K562 treated with DMSO at 1 percent for 24 hours (cell line): ENCODE measurements around the gene FOSB. TPM values are rescaled to one million over a fixed set of nuclear protein-coding genes. Genes with fewer than 3 reads are reported as not detected.

ENCODE experiments used
- total RNA-seq: library from RNA; unstranded; fragments of 300-600 nt; gene quantifications from 2 replicates; pipeline ENCODE4 v1.2.3, GENCODE V29; 2022; ENCODE audit warnings: low read depth; ENCODE audit not compliant: insufficient read depth

The FOSB gene
- total RNA-seq: 1.3 and 1.4 TPM in 2 replicates

DNA sequence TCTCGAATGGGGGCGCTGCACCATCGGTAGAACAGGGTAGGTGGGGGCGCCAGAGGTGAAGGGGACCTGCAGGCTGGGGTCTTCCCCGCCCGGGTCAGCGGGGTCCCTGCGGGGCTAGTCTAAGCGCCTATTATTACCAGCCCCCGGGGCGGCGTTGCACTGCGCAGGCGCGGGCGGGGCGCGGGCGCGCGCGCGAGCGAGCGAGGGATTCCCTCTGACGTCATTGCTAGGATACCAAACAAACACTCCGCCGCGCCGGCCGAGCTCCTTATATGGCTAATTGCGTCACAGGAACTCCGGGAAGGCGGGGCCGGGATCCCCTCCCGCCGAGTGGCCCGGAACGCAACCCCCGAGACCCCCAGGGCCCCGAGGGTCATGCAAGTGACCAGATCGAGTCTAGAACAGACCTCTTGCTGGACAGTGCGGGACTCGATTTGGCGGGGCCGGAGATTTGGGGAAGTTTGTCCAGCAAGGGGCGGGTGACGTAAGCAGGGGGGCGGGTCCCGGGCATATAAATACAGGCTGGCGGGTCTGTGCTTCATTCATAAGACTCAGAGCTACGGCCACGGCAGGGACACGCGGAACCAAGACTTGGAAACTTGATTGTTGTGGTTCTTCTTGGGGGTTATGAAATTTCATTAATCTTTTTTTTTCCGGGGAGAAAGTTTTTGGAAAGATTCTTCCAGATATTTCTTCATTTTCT lies at the start of gene FOSB:
TSS of gene FOSB (plus strand) at position 541 of the 703 bp plus-strand sequence. CDS start 591 bp downstream, outside the sequence.

DNA sequence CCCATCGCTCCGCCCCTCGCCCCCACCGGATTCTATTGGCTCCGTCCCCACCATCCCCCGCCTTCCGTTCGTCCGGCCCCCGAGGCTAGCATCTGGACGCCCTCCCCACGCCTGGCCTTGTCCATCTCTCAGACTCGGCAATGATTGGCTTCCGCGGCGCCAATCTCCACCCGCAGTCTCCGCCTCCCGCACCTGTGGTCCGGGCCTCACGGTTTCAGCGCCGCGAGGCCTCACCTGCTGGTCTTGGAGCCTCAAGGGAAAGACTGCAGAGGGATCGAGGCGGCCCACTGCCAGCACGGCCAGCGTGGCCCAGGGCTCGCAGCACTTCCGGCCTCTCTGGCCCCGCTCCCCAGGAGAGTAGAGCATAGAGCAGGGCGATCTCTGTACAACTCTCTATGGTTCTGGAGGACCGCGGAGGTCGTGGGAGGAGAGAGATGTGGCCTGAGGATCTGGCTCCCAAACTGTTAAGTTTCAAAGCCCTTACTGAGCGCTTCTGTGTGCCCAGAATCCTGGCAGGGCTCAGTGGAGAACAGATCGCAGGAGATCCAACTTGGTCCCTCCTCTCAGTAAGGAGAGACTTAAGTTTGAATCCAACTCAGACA lies 44.1 kb upstream of the FOSB start, which contains the start of gene ERCC1:
TSS of gene ERCC1 (minus strand) at position 329 of the 602 bp plus-strand sequence. CDS start 543 bp downstream, outside the sequence.

DNA sequence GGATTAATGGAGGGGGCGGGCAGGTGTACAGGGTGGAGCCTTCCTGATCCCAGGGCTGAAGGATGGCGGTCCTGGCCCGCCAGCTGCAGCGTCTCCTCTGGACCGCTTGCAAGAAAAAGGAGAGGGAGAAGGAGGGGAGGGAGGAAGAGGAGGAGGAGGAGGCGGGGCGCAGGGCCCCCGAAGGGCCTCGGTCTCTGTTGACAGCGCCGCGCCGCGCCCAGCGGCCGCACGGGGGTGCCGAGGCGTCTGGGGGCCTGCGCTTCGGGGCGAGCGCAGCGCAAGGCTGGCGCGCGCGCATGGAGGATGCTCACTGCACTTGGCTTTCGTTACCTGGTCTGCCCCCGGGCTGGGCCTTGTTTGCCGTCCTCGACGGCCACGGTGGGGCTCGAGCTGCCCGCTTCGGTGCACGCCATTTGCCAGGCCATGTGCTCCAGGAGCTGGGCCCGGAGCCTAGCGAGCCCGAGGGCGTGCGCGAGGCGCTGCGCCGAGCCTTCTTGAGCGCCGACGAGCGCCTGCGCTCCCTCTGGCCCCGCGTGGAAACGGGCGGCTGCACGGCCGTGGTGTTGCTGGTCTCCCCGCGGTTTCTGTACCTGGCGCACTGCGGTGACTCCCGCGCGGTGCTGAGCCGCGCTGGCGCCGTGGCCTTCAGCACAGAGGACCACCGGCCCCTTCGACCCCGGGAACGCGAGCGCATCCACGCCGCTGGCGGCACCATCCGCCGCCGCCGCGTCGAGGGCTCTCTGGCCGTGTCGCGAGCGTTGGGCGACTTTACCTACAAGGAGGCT lies 30.8 kb downstream of the FOSB start, which contains the start of gene PPM1N:
TSS of gene PPM1N (plus strand) at position 33 of the 785 bp plus-strand sequence. CDS start at position 63, 30 bp downstream.

DNA sequence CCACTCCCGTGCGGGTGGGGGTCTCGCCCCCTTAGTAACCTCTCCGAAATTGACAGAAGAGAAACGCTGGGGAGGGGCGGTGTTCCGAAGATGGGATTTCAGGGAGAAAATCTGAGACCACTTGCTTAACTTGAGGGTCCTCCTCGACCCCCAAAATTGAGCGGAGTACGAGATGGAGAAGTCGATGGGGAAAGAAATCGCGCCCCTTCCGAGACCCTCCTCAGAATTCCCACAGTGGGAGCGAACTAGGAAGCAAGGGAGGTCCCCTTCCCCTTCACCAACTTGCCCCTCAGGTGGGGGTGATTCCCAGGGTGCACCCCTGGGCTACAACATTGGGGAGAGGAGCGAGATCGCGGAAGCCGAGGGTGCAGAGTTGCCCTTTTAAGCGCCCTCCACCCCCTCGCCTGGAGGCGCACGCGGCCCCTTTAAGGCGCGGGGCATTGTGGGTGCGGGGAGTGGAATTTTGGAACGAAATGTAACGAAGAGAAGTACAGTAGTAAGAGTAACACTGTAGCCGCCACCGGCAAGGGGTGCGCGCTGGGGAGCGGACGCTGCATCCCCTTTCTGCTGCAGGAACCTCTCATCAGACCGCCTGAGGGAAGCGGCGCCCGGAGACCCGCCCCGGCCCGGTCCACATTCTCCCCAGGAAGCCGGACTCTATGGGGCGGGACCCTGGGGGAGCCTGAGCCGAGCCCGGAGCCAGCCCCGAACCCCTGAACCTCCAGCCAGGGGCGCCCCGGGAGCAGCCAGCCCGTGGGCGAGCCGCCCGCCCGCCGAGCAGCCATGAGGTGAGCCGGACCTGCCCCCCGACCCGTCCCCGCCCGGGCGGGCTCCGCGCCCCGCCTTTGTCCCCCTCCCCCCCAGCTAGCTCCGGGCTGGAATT lies 39.4 kb downstream of the FOSB start, which contains the start of gene VASP:
TSS of gene VASP (plus strand) at position 491 of the 883 bp plus-strand sequence. CDS start at position 784, 293 bp downstream.

Other genes with a start within 250 kb of the FOSB start
- 25.2 and 29.4 TPM in 2 replicates for gene EXOC3L2, start 222.6 kb upstream of the FOSB start, total RNA-seq
- gene MARK4, start 216.7 kb upstream of the FOSB start, total RNA-seq: 31.3 and 33.5 TPM in 2 replicates
- gene CKM, start 145.1 kb upstream of the FOSB start, total RNA-seq: 0.16 and 0.41 TPM in 2 replicates
- 7.7 and 9.3 TPM in 2 replicates for gene KLC3, start 127.2 kb upstream of the FOSB start, total RNA-seq
- 50.8 and 56.5 TPM in 2 replicates for gene ERCC2, start 97.4 kb upstream of the FOSB start, total RNA-seq
- 26.1 and 29.9 TPM in 2 replicates for gene PPP1R13L, start 62.9 kb upstream of the FOSB start, total RNA-seq
- gene POLR1G, start 61.4 kb upstream of the FOSB start, total RNA-seq: 3.0 and 4.9 TPM in 2 replicates
- gene ERCC1, start 44.1 kb upstream of the FOSB start, total RNA-seq: 73.8 and 79.3 TPM in 2 replicates
- 99.4 and 105 TPM in 2 replicates for gene RTN2, start 29.1 kb downstream of the FOSB start, total RNA-seq
- gene PPM1N, start 30.4 kb downstream of the FOSB start, total RNA-seq: 12.0 and 14.6 TPM in 2 replicates
- gene VASP, start 39.5 kb downstream of the FOSB start, total RNA-seq: 152 and 158 TPM in 2 replicates
- 13.6 and 13.7 TPM in 2 replicates for gene OPA3, start 116.8 kb downstream of the FOSB start, total RNA-seq
- gene GPR4, start 134.2 kb downstream of the FOSB start, total RNA-seq: 0.08 TPM in 1 of 2 replicates, not detected in the other
- gene EML2, start 171.4 kb downstream of the FOSB start, total RNA-seq: 68.5 and 79.4 TPM in 2 replicates
- gene GIPR, start 200.2 kb downstream of the FOSB start, total RNA-seq: 13.7 and 13.8 TPM in 2 replicates
- gene SNRPD2, start 224.0 kb downstream of the FOSB start, total RNA-seq: 780 and 822 TPM in 2 replicates
- 23.3 and 25.2 TPM in 2 replicates for gene QPCTL, start 224.7 kb downstream of the FOSB start, total RNA-seq